Activated CD4-positive, CD25-positive, alpha-beta regulatory T cell treated with anti-CD3 and anti-CD28 coated beads, Interleukin-2, amount 50 U/mL, for 72 hours (primary cell): ENCODE results near the gene VENTX.
A peak's percentile ranks its signal among the peaks of the same experiment; 100 is the strongest.

Experiments
- DNase-seq: peaks from one replicate; pipeline ENCODE4 v3.0.0; 2021

VENTX gene

DNA sequence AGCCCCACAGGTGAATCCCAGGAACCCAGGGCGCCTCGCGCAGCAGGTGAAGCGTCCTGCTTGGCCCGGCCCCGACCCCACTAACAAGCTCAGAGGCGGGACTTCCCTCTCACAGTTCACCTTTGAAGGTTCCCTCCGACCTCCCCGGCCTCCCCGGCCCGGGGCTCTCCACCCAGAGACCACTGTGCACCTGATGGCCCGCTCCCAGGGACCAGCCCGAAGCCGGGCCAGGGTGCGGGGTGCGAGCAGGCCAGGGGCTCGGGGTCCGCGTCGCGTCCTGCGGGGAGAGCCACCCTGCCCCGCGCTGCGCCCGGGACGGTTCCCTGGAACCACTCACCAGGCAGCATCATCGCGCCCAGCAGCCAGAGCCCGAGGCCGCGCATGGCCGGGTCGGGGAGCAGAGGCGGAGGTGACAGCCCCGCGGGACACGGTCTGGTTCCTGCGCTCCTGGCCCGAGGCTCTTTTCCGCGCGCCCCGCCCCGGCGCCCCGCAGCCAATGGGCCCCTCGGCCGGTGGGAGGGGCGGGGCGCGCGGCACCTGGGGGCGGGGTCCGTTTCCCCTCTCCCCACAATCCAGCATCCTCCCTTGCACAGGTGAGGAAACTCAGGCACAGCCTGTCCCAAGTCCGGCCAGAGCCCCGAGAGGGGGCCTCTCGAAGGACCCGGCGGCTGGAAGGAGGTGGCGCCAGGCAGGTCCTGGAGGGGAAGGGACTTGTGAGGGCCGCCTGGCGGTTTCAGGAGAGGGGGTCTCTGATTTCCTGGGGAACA, 39.0 kb downstream of the VENTX start, which contains the start of gene ADAM8:
ADAM8 (minus strand) TSS at position 434 of the 767 bp plus-strand sequence; CDS start at position 383, 51 bp downstream.
- DNase-seq, result peak; percentile 77

DNA sequence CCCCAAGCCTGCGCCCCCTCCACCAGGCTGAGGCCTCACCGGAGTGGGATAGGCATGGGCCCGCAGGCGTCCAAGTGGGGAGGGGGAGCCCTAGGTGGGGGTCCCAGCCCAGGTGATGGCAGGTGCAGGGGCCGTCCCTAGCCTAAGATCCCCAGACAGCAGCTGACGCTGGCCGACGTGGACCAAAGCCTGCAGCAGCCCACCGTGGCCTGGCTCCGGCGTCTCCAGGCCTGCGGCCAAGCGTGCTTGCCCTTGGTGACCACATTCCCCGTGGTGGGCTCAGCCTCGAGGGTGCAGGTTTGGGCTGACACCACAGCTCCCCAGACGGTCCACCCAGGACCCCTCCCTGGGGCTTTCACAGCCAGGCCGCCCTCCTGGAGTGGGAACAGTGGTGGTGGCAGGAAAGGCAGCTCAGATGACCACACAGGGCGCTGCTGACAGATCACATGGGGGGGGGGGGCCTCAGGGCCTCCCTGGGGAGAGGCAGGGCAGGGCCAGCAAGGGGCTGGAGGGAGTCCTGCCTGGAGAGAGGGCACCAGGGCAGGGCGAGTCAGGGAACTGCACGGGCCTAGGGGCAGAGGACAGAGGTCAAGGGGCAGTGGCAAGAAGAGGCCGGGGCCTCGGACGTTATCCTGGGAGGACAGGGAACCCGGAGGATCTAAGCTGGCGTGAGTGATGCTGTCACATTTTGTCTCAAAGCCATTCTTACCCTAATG, 39.8 kb downstream of the VENTX start:
- DNase-seq, result no peak

DNA sequence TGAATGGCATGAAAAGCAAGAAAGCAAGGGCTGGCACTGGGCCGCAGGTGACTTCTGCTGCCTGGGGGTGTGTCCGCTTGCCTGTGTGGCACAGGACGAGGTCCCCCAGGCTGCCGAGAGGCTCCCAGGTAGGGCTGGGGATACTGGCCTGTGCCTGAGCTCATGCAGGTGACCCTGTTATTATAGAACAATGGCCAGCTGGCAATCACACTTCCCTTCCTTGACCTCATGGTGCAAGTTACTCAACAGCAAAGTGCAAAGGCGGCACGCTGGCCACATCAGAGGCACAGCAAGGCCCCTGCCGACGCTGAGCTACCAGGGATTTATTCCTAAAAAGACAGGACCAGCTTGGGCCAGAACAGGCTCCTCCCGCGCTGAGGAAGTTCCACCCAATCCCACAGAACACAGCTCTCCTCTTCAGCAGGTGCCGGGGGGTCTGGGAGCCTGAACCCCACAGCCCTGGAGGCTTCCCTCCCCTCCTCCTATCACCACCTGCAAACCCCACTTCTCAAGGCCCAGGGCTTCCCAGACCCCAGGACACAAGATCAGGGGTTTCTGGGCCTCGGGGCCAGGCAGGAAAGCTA, 40.4 kb downstream of the VENTX start:
- DNase-seq, result no peak

DNA sequence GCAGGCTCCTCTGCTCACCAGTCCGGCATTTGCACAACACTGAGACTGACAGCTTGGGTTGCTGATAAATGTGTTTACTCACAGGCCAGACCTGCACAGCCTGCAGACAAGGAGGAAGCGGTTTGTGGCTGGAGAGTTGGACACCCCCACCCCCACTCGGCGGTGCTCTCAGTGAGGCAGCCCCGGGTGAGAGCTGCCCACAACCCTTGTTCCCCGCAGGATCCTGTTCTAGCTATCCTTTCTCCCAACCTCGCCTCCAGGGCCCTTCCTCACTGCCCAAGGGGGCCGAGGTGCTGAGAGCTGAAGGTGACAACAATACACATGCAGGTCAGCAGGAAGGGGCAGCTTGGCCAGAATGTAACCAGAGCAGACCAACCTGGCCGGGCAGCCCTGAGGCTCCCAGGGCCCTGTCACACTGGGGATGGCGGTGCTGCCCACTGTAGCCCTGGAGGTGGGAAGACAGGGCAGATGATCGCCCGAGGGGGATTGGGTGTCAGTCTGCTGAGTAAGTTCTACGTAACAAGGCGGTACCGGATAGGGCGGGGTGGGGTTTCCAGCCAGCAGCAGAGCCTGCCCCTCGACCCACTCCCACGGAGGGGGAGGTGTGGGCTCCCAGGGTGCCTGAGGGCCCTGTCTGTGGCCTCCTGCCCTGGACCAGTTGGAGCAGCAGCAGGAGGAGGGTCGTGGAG, 41.1 kb downstream of the VENTX start:
- peak; percentile 64 for DNase-seq

DNA sequence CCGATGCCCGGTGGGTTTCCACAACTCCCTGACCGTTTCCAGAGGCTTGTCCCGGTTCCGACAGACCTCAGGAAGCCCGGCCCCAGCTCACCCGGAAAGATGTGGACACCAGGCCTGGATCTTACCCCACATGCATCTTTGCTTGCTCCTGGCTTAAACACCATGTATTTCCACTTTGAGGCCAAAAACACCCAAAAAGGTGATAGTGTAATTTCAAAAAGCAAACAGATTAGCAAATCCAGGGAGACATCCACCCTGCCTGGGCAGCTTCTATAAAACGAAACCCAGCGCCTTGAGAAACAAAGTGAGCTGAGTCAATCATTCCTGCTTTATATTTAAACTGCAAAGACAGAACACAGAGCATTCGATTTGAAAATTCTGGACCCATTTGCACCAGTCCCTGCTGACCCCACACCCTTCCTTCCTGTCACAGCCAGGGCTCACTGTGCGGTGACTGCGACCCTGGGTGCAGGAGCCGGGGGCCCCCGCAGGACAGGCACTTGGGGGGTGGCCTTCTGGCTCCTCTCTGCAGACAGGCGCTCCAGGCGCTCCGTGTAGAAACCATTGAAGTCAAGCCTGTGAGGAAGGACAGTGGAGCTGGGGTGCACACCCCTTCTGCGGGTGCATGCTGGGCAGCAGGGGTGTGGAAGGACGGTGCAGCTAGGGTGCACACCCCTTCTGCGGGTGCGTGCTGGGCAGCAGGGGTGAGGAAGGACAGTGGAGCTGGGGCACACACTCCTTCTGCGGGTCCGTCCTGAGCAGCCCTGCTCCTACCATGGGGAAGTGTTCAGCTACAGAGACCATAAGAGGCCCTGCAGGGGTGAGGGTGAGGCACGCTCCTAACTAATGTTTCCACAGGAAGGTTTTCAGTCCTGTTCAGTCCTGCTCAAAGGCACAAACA, 41.9 kb downstream of the VENTX start:
- no peak for DNase-seq

DNA sequence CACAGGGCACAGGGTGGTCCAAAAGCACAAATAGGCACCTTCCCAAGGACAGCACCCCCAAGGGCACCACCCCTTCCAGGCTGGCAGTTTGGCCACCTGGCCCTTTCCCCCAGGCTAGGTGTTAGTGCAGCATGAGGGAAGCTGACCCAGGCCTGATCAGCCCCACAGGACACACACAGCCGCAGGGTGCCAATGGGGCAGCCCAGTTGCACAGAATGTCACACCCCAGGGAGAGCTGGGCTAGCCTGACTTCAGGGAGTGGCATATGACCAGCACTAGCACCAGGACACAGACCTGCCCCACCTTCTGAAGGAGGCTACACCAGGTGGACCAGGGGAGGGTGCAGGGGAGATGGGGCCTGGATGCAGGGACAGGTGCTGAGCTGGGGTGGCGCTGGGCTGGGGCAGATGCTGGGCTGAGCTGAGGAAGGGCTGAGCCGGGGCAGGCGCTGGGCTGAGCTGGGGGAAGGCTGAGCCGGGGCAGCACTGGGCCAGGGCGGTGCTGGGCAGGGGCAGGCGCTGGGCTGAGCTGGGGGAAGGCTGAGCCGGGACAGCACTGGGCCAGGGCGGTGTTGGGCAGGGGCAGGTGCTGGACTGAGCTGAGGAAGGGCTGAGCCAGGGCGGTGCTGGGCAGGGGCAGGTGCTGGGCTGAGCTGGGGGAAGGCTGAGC, 42.9 kb downstream of the VENTX start:
- DNase-seq, result no peak

DNA sequence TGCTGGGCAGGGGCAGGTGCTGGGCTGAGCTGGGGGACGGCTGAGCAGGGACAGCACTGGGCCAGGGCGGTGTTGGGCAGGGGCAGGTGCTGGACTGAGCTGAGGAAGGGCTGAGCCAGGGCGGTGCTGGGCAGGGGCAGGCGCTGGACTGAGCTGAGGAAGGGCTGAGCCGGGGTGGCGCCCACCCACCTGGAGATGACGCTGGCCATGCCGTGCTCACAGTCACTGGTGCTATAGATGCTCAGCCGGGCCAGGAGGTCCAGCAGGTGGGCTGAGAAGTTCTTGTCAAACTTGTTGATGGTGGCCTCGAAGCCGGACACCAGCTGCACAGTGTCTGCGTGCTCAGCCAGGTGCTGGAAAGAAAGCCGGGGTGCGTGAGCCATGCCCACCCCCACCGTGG, 43.4 kb downstream of the VENTX start:
- no peak for DNase-seq

DNA sequence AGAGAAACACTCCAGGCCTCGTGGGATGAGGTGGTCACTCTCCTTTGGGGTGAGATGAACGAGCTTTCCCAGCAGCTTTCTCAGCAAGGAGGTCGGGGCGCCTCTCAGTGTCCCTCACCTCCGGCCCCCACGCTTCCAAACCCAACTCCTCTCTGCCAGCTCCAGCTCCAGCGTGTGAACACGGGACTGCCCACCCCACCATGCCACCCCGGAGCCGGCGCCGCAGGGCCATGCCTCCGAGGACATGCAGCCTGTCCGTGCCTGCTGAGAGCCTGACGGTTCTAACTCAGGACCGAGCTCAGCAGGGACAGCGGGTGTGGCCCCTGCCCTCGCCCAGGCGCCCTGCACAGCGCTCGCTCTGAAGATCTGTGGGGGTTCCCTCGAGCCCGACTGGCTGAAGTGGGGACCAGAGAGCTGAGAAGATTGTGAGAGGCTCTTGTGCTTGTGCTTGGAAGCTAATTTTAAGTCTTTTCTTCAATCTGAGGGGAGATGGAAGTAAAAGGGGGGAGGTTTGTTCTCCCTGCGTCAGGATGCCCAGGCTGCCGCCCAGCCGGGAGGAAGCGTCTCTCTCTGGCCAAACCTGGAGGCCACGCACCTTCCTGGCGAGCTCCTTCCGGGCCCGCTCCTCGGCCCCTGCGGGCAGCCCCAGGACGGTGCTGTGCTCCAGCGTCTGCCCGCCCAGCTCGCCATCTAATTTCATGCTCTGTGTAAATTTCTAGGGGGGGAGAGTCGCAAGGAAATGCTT, 44.1 kb downstream of the VENTX start:
- DNase-seq, result no peak

DNA sequence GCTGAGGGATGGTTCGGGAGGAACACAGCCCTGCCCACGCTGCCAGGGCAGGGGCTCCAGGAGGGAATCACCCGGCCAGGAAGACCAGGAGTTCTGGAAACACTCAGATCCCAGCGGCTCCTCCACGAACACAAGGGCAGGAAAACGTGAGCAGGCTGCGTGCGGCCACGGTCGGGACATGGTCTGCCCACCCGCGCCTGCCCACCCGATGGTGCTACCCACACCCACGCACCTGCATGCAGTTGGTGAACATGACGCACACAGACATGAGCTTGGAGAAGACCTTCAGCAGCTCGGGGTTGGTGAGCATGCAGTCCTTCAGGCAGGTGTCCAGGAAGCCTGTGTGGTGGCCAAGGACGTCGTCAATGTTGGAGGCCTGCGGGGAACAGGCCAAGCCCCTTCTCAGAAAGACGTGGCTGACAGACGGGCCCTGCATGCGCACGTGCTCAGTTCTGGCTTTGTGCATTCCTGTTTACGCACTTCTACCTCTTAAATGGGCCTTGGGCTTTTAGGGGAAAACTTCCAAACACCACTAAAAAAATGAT, 45.3 kb downstream of the VENTX start:
- no peak for DNase-seq

DNA sequence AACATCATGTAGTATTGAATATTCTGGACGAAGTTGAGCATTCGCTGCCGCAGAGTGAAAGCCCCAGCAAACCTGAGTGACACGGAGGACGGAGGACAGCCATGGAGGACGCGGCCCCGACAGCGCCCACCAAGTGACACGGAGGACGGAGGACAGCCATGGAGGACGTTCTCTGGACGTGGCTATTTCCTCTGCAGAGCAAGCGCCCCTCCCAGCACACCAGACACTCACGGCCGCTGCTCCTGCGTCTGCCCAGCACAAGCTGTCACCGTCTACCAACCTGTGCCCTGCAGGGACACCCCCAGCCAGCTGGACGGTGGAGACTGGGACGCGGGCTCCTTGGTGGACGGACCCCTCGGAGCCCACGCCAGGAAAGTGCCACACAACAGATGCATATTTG, 46.3 kb downstream of the VENTX start:
- DNase-seq, result no peak

DNA sequence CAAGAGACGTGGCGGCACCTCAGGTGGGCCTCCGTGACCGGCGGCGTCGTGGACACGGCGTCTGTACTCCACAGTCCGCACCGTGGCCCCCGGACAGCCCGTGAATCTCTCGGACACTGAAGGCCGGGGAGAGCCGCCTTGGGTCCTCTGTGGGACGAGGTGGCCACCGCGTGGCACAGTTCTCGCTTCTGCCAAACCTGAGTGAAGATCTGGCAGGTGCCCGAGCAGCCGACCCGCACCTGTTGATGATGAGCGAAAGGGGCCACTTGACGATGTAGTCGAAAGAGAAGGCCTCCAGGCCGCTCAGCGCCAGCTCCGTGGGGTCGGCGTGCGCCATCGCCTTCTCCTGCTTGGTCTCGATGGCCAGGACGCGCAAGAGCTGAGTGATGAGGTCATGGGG, 47.6 kb downstream of the VENTX start:
- DNase-seq, result no peak

DNA sequence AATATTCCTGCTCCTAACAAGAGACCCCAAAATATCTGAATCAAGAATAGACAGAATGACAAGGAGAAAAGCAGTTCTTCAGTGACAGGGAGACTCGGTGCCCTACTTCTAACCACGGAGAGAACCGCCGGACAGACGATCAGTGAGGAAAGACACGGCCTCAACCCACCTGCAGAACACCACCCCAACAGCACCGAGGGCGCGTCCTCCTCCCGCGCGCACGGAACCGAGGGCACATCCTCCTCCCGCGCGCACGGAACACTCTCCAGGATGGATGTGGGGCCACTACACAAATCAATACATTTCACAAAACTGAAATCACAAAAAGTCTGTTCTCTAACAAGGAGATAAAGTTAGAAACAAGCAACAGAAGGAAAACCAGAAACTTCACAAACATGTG, 48.7 kb downstream of the VENTX start:
- DNase-seq, result no peak

DNA sequence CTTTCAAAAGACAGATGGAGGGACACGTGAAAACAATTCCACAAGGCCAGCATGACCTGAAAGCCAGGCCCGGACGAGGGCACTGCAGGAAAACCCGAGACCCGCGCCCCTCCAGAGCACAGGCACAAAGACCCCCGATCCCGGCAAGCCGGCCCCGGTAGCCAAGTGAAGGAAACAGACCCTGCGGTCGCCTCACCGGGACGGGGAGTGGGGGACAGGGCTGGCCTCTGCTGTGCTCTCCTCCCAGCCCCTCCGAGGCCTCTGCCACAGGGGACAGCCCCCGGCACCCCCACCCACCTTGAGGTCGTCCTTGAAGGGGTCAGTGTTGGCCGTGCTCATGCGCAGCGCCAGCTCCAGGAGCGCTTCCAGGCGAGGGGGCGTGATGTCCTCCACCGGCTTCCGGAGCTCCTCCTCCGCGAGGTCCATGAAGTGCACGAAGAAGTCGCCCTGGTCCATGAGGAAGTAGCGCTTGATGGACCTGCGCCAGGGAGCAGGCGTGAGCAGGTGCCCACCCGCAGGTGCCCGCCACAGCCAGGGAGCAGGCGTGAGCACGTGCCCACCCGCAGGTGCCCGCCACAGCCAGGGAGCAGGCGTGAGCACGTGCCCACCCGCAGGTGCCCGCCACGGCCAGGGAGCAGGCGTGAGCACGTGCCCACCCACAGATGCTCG, 50.3 kb downstream of the VENTX start:
- no peak for DNase-seq

DNA sequence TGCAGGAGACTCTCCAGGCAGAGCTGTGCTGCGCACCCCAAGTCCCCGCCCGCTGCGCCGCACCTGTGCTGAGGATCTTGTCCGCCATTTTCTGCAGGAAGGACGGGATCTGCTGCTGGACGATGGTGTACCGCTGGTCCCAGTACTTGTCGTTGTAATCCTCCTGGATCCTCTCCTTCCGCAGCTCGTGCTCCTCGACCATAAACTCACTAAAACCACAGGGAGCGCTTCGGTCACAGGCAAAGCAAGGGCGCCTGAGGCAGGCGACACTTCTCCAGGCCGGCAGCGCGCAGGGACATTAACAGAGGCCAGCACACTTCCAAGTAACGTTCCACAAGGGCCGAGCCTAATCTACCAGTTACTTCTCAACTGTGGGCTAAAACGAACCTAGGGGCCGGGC, 52.1 kb downstream of the VENTX start:
- no peak for DNase-seq
